ENCODE measurements around the gene ELFN2.

ELFN2 gene

DNA sequence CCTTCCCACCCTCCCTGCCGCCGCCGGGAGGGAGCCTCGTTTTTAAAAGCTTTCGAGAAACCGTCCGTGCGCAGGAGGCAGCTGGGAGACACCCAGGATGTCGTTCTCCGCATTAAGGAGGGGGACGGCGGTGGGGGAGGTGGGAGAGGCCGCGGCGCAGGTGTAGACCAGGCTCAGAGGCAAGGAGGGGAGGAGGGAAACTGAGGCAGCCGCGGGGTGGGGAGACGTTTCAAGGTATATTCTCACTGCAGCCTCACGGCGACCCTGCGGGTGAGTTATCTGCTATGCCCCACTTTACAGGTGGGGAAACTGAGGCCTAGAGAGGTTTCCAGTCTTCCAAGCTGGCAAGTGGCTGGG is 102.3 kb downstream of the ELFN2 start:
- Mint-ChIP-seq H3K27ac (no peak overlapping the region), H3K27me3 (ENCODE audit: low read depth) (peaks cover 94% of the 10 kb centered on the region)
- TF ChIP-seq, protein P1, sequence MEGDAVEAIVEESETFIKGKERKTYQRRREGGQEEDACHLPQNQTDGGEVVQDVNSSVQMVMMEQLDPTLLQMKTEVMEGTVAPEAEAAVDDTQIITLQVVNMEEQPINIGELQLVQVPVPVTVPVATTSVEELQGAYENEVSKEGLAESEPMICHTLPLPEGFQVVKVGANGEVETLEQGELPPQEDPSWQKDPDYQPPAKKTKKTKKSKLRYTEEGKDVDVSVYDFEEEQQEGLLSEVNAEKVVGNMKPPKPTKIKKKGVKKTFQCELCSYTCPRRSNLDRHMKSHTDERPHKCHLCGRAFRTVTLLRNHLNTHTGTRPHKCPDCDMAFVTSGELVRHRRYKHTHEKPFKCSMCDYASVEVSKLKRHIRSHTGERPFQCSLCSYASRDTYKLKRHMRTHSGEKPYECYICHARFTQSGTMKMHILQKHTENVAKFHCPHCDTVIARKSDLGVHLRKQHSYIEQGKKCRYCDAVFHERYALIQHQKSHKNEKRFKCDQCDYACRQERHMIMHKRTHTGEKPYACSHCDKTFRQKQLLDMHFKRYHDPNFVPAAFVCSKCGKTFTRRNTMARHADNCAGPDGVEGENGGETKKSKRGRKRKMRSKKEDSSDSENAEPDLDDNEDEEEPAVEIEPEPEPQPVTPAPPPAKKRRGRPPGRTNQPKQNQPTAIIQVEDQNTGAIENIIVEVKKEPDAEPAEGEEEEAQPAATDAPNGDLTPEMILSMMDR (IDR thresholded peaks at IDR 0.05; ENCODE audit: unreplicated experiment in 3 of 3): no peak

DNA sequence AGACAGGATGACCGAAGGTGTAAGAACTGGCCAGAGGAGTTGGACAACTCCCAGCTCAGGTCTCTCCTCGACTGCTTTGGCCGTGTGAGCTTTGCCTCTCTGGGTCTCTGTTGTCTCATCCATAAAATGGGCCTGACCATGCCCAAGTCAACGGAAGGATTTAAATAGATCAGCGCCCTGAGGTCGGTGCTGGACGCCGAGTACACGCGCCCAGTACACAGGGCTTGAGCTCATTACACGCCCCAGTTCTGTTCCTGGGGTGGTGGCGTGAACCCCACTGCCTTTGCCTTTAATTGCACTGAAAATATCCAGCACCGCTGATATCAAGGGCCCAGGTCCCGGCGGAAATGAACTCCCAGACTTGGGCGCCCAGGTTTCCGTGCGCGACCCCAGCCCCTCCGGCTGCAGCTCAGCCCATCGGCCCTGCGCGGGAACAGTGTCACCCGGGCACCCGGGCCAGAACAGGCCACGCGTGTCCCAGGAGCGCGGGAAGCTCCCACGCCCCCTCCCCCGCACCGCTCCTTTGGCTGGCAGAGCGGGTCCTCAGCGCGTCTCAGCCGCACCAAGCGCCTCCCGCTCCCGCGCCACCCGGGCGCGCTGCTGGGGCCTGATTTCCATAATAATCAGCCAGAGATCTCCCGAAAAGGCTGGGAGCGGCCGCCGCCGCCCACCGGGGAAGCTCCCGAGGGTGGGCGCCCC is 102.8 kb downstream of the ELFN2 start:
- Mint-ChIP-seq H3K4me1 (peaks cover 5% of the 10 kb centered on the region), H3K27ac (no peak overlapping the region), H3K36me3 (ENCODE audit: low read depth) (no peaks in the 10 kb centered on the region), H3K9me3 (no peaks in the 10 kb centered on the region), H3K27me3 (ENCODE audit: low read depth) (peaks cover 92% of the 10 kb centered on the region), H3K4me3 (no peak overlapping the region)
- TF ChIP-seq, protein P1 (IDR thresholded peaks at IDR 0.05; ENCODE audit: unreplicated experiment in 3 of 3): no peak

More for the DNA sequence above, 102.3 kb downstream of the ELFN2 start:
- Mint-ChIP-seq H3K4me1 (peaks cover under 1% of the 10 kb centered on the region), H3K36me3 (ENCODE audit: low read depth) (no peaks in the 10 kb centered on the region), H3K9me3 (no peaks in the 10 kb centered on the region), H3K4me3 (no peak overlapping the region)

DNA sequence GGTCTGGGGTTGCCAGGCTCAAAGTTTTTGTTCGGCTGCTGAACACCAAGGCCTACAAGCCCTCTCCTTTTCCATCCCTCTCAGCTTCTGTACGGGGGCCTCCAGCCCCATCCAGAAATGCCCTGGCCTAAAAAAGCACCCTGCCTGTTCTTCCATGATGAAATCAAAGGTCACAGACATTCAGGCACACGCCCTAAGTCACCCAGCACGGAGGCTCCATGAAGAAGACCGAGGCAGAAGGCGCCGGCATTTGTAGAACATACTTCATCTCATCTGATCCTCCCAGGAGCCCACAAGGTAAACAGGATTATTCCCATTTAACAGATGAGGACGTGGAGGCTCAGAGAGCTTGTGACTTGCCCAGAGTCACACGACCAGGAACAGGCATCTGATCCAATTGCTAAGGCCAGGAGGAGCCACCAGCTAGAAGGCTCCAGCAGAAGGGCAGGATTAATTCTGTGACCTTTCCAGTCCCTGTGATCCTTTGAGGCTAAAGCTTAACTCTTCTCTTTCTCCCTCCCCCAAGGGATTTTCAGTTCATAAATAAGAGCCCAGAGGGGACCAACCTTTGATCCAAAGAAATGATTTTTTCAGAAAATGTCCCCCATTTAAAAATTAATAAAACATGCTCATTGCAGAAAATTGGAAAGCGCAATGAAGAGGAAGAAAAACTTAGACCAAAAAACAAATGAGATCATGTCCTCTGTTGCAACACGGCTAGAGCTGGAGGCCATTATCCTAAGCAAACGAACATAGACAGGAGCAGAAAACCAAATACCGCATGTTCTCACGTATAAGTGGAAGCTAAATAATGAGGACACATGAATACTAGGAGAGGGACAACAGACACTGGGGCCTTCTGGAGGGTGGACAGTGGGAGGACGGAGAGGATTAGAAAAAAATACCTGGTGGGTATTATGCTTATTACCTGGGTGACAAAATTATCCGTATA is 106.3 kb downstream of the ELFN2 start:
- H3K4me1 Mint-ChIP-seq: peaks cover 20% of the 10 kb centered on the region
- TF ChIP-seq, protein P1 (IDR thresholded peaks at IDR 0.05; ENCODE audit: unreplicated experiment in 3 of 3): no peak
- no peaks in the 10 kb centered on the region for H3K9me3 Mint-ChIP-seq
- no peak overlapping the region for H3K4me3 Mint-ChIP-seq
- peak overlapping the region in 1 of 3 experiments; percentile 34 for H3K27ac Mint-ChIP-seq
- no peaks in the 10 kb centered on the region for H3K36me3 Mint-ChIP-seq (ENCODE audit: low read depth)
- peaks cover 72% of the 10 kb centered on the region for H3K27me3 Mint-ChIP-seq (ENCODE audit: low read depth)

DNA sequence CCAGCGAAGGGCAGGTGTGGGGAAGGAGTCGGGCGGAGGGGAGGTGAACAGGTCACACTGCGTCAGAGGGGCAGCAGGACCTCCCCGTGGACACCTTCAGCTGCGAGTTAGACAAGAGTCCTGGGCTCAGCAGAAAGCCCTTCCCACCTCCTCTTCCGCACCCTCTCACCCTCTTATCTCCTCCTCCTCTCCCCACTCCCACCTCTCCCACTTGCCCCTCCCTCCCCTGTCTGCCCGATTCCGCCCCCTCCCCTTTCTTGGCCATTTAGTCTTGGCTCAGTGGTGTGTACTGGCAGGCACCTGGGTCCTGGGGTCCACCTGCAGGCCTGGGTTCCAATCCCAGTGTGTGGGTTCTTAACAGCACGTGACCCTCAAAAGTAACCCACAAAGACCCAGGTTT is 107.8 kb downstream of the ELFN2 start:
- Mint-ChIP-seq H3K4me1 (peaks cover 20% of the 10 kb centered on the region), H3K36me3 (ENCODE audit: low read depth) (no peaks in the 10 kb centered on the region), H3K27me3 (ENCODE audit: low read depth) (peaks cover 63% of the 10 kb centered on the region), H3K9me3 (no peaks in the 10 kb centered on the region), H3K27ac (no peak overlapping the region), H3K4me3 (no peak overlapping the region)
- TF ChIP-seq, protein P1 (IDR thresholded peaks at IDR 0.05; ENCODE audit: unreplicated experiment in 3 of 3): no peak

DNA sequence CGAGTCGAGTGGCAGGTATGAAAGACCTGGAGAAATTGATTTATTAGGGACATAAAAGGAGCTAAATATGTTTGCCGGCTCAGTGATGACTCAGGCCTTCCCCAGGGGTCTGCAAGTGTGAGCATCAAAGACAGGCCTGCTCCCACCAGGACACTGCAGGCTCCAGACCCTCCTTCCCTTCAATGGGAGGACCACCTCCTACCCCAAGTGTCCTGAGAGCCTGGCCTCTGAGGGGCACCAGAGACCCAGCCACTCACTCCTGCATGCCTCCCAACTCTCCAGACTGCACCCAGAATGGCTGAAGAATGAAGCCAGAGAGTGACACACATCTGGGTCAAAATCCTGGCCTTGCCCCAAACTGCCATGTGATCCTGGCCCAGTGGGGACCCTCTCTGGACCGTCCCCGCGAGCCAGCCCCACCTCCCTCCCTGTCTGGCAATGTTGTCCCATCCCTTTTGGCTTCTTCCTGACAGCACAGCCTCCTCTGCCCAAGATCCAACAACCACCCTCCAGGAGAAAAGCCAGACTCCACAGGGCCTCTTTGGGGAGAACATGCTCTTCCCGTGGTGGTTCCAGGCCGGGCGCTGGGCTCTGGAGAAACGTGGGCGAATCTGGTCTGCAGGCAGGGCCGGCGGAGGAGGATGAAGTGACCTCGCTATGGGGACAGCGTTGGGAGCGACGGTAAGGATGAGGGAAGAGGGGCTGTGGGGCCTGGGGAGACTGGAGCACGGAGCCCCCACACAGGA is 108.7 kb downstream of the ELFN2 start:
- Mint-ChIP-seq H3K9me3 (no peaks in the 10 kb centered on the region), H3K36me3 (ENCODE audit: low read depth) (no peaks in the 10 kb centered on the region), H3K4me3 (no peak overlapping the region), H3K27me3 (ENCODE audit: low read depth) (peaks cover 61% of the 10 kb centered on the region), H3K4me1 (peaks cover 27% of the 10 kb centered on the region), H3K27ac (peak overlapping the region in 2 of 3 experiments; percentile 7 to 30)
- TF ChIP-seq, protein P1 (IDR thresholded peaks at IDR 0.05; ENCODE audit: unreplicated experiment in 3 of 3): no peak
